Keratinocyte (primary cell): Measurements from ENCODE around the gene CMIP.

Source experiments
- CTCF ChIP-seq, 3 experiments: IDR thresholded peaks in 1 of 3; conservative IDR thresholded peaks in 1 of 3; optimal IDR thresholded peaks in 1 of 3; 2 replicates in 2 of 3; 3 replicates in 1 of 3; pipeline versions ENCODE3 to v1.5.1; 2011; ENCODE audit warnings: low read length in 3 of 3, mild to moderate bottlenecking in 3 of 3, moderate library complexity in 2 of 3, control low read depth in 1 of 3, inconsistent platforms in 1 of 3; ENCODE audit not compliant: insufficient read depth in 2 of 3; ENCODE audit errors: extremely low read depth in 1 of 3
- EZH2 ChIP-seq: IDR thresholded peaks from one replicate; pipeline ENCODE4 v1.6.1; 2012; ENCODE audit warnings: inconsistent platforms, mild to moderate bottlenecking, low read length, moderate library complexity

- TF ChIP-seq EZH2 = no peak
- no peak for TF ChIP-seq CTCF (optimal IDR thresholded peaks at IDR 0.05 in 1 of 3, IDR thresholded peaks at IDR 0.05 in 1 of 3, conservative IDR thresholded peaks at IDR 0.05 in 1 of 3; ENCODE audit: extremely low read depth in 1 of 3, insufficient read depth in 2 of 3, low read length in 3 of 3)
Measured at GRCh38 chr16:81524382-81524781, 79.8 kb downstream of the CMIP start.
